ENCODE results near the gene TMEM129.

The TMEM129 gene

GRCh38 chr4:1751155-1751918 is 30.2 kb upstream of the TMEM129 start:
- ATAC-seq, result no peak
- H3K9me3 Mint-ChIP-seq, result no peaks in the 10 kb centered on the region
- peaks cover 7% of the 10 kb centered on the region for H3K4me1 Mint-ChIP-seq
- H3K36me3 Mint-ChIP-seq, result no peaks in the 10 kb centered on the region
- no peak overlapping the region for H3K27ac Mint-ChIP-seq
- H3K27me3 Mint-ChIP-seq, result peaks cover 16% of the 10 kb centered on the region
- H3K4me3 Mint-ChIP-seq, result no peak overlapping the region

- H3K9me3 Mint-ChIP-seq, result no peaks in the 10 kb centered on the region
- H3K36me3 Mint-ChIP-seq, result no peaks in the 10 kb centered on the region
- H3K4me3 Mint-ChIP-seq, result no peak overlapping the region
- ATAC-seq, result no peak
- H3K27me3 Mint-ChIP-seq, result peaks cover 16% of the 10 kb centered on the region
- peaks cover 7% of the 10 kb centered on the region for H3K4me1 Mint-ChIP-seq
- H3K27ac Mint-ChIP-seq, result no peak overlapping the region
Measured at GRCh38 chr4:1750381-1751154, 29.4 kb upstream of the TMEM129 start.

- peaks cover 4% of the 10 kb centered on the region for H3K36me3 Mint-ChIP-seq
- H3K9me3 Mint-ChIP-seq, result no peaks in the 10 kb centered on the region
- H3K4me3 Mint-ChIP-seq, result no peak overlapping the region
- peaks cover 7% of the 10 kb centered on the region for H3K4me1 Mint-ChIP-seq
- no peak for ATAC-seq
- H3K27ac Mint-ChIP-seq, result no peak overlapping the region
- H3K27me3 Mint-ChIP-seq, result peaks cover 16% of the 10 kb centered on the region
Measured at GRCh38 chr4:1749826-1750225, 28.7 kb upstream of the TMEM129 start.

DNA sequence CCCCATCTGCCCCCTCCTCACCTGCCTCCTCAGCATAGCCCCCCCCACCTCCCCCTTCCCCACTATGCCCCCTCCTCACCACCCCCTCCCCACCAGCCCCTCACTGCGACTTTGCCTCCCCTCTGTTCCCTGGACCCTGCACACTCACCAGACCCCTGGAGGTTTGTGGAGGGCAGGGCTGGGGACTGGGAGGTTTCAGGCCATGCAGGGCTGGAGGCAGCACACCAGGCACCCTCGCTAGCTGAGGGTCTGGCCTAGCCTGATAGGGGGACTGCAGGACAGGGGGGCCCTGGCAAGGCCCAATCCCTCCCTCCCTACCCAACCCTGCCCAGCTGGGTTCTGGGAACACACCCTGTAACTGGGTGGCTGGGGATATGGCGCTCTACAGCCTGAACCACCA is 28.2 kb upstream of the TMEM129 start:
- H3K9me3 Mint-ChIP-seq, result no peaks in the 10 kb centered on the region
- H3K4me3 Mint-ChIP-seq, result no peak overlapping the region
- H3K4me1 Mint-ChIP-seq, result peaks cover 3% of the 10 kb centered on the region
- no peak overlapping the region for H3K27ac Mint-ChIP-seq
- H3K36me3 Mint-ChIP-seq, result peaks cover 8% of the 10 kb centered on the region
- peaks cover 16% of the 10 kb centered on the region for H3K27me3 Mint-ChIP-seq
- ATAC-seq, result no peak

DNA sequence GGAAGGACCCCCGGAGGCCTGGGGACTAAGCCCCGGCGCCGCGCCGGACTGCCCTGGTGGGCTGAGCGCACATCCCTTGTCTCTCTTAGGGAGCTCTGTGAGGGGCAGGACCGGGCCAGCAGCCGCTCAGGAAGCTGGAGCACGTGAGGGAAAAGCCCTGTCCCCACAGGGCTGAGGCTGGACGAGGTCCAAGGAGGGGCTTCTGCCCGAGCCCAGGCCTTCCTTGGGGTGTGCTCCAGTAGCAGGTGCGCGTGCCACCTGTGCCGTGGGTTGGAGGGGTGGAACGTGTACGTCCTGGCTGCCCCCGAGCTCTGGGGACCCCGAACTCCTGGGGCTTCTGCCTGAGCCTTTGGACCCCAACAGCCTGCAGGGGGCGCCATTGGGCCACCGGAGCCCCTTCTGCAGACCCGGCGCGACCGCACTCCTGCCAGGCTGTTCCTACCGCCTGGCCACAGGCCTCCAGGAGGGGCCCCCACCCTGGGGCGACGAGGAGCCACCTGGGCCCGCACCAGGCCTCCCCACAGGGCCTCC is 27.4 kb upstream of the TMEM129 start:
- Mint-ChIP-seq H3K27ac (no peak overlapping the region), H3K4me1 (no peaks in the 10 kb centered on the region), H3K27me3 (peaks cover 16% of the 10 kb centered on the region), H3K36me3 (peaks cover 17% of the 10 kb centered on the region), H3K9me3 (no peaks in the 10 kb centered on the region), H3K4me3 (no peak overlapping the region)
- peak; percentile 48 for ATAC-seq

DNA sequence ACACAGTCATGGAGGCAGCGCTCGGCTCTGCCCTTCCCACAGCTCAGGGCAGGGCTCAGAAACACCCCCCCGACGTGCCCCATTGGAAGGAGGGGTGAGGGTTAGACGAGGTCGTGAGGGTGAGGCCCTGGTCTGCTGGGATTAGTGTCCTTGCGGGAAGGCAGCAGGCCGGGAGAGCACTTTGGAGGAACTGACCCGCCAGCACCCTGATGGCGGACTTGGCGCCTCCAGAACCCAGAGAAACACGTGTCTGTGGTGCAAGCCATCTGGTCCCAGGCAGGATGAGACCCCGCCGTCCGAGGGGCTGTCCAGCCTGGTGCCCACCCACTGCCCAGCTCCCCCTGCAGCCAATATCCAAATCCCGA is 26.5 kb upstream of the TMEM129 start:
- Mint-ChIP-seq H3K36me3 (peaks cover 21% of the 10 kb centered on the region), H3K27me3 (peaks cover 16% of the 10 kb centered on the region), H3K9me3 (no peaks in the 10 kb centered on the region), H3K27ac (no peak overlapping the region), H3K4me3 (no peak overlapping the region), H3K4me1 (no peaks in the 10 kb centered on the region)
- ATAC-seq, result no peak

GRCh38 chr4:1746919-1747602 is 25.9 kb upstream of the TMEM129 start:
- Mint-ChIP-seq H3K4me1 (no peaks in the 10 kb centered on the region), H3K27me3 (peaks cover 16% of the 10 kb centered on the region), H3K4me3 (no peak overlapping the region), H3K9me3 (no peaks in the 10 kb centered on the region), H3K36me3 (peaks cover 21% of the 10 kb centered on the region), H3K27ac (no peak overlapping the region)
- ATAC-seq, result no peak

- Mint-ChIP-seq H3K4me3 (no peak overlapping the region), H3K36me3 (peaks cover 21% of the 10 kb centered on the region), H3K4me1 (no peaks in the 10 kb centered on the region), H3K9me3 (no peaks in the 10 kb centered on the region), H3K27me3 (peaks cover 16% of the 10 kb centered on the region), H3K27ac (no peak overlapping the region)
- peak; percentile 78 for ATAC-seq
Measured at GRCh38 chr4:1746265-1746691, 25.2 kb upstream of the TMEM129 start.

DNA sequence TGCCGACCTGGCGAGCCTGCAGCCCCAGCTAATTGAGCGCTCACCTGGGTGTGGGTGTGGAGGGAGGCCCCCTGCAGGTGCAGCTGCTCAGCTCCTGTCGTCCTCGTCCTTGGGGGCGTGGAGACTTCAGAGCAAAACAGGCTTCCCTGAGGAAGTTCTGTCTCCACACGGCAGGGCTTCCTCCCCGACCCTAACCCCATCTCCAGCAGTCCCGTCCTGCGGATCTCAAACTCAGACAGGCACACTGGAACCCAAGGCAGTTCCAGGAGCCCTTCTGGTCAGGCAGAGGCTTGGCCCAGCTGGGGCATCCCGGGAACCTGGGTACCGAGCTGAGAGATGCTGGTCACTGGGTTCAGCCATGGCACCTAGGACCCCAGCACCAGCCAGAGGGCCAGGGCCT is 24.6 kb upstream of the TMEM129 start:
- Mint-ChIP-seq H3K4me3 (no peak overlapping the region), H3K27me3 (peaks cover 11% of the 10 kb centered on the region), H3K9me3 (no peaks in the 10 kb centered on the region), H3K4me1 (no peaks in the 10 kb centered on the region), H3K27ac (no peak overlapping the region), H3K36me3 (peaks cover 26% of the 10 kb centered on the region)
- no peak for ATAC-seq

GRCh38 chr4:1745165-1745564 is 24.0 kb upstream of the TMEM129 start:
- peaks cover 6% of the 10 kb centered on the region for H3K27me3 Mint-ChIP-seq
- no peak overlapping the region for H3K27ac Mint-ChIP-seq
- no peak overlapping the region for H3K4me3 Mint-ChIP-seq
- ATAC-seq, result no peak
- peaks cover 30% of the 10 kb centered on the region for H3K36me3 Mint-ChIP-seq
- H3K4me1 Mint-ChIP-seq, result no peaks in the 10 kb centered on the region
- no peaks in the 10 kb centered on the region for H3K9me3 Mint-ChIP-seq

GRCh38 chr4:1744552-1744951 is 23.4 kb upstream of the TMEM129 start:
- Mint-ChIP-seq H3K27ac (no peak overlapping the region), H3K36me3 (peaks cover 36% of the 10 kb centered on the region), H3K9me3 (no peaks in the 10 kb centered on the region), H3K4me1 (no peaks in the 10 kb centered on the region), H3K4me3 (no peak overlapping the region), H3K27me3 (no peaks in the 10 kb centered on the region)
- ATAC-seq, result no peak

GRCh38 chr4:1743975-1744374 is 22.9 kb upstream of the TMEM129 start:
- no peak overlapping the region for H3K4me3 Mint-ChIP-seq
- no peak overlapping the region for H3K27ac Mint-ChIP-seq

GRCh38 chr4:1743551-1743950 is 22.4 kb upstream of the TMEM129 start:
- Mint-ChIP-seq H3K27me3 (no peaks in the 10 kb centered on the region), H3K4me1 (no peaks in the 10 kb centered on the region), H3K27ac (no peak overlapping the region), H3K36me3 (peaks cover 46% of the 10 kb centered on the region), H3K4me3 (no peak overlapping the region), H3K9me3 (peaks cover 3% of the 10 kb centered on the region)
- ATAC-seq, result no peak

More at GRCh38 chr4:1743975-1744374, 22.9 kb upstream of the TMEM129 start:
- Mint-ChIP-seq H3K4me1 (no peaks in the 10 kb centered on the region), H3K27me3 (no peaks in the 10 kb centered on the region), H3K36me3 (peaks cover 41% of the 10 kb centered on the region), H3K9me3 (no peaks in the 10 kb centered on the region)
- no peak for ATAC-seq

DNA sequence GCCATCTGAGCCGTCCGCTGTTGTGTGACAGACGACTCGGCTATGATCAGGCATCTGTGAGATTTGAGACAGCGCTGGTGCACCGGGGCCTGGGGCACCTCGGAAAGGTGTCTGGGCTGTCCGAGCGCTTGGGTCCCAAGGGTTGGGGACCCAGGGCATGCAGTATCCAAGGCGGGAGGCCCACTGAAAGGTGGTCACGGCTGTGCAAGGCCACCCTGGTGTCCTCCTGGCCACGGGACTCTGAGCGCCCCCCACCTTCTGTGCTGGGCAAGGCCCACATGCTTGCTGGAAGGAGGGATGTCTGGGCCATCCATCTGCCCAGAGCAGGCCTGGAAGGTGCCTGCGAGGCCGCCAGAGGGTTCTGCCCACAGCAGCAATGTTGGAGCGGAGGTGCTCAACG is 20.1 kb upstream of the TMEM129 start:
- Mint-ChIP-seq H3K36me3 (peaks cover 68% of the 10 kb centered on the region), H3K27me3 (no peaks in the 10 kb centered on the region), H3K27ac (no peak overlapping the region), H3K4me3 (no peak overlapping the region), H3K9me3 (peaks cover 3% of the 10 kb centered on the region), H3K4me1 (no peaks in the 10 kb centered on the region)
- no peak for ATAC-seq

DNA sequence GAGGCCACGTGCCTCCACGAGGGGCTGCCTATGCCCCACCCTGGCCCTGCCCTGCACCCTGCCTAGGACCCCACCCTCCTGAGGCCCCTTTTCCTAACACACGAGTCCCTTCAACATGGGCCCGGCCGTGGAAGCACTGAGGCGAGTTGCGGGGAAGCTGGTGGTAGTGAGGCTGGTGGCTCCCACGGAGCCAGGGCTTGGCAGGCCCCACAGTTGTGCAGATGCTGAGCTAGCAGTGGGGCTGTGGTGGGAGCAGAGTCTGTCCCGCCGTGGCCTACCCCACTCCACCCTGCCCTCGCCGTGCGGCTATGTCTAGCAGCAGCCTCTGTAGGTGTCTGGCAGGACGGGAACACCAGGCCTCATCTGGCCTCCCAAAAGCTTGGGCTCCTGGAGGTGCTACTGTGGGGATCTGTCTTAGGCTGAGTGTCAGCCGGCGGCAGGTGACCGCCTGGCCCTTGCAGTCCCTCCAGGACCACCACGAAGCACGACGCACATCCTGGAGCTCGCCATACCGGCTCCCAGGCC is 19.0 kb upstream of the TMEM129 start:
- Mint-ChIP-seq H3K27ac (no peak overlapping the region), H3K9me3 (peaks cover 3% of the 10 kb centered on the region), H3K36me3 (peaks cover 76% of the 10 kb centered on the region), H3K4me3 (no peak overlapping the region), H3K27me3 (no peaks in the 10 kb centered on the region), H3K4me1 (no peaks in the 10 kb centered on the region)
- no peak for ATAC-seq

Data from stimulated activated memory B cell treated with anti-CD40 and anti-IgM and Interleukin-4, amounts not matched to agents 10 μg/mL and 1 μg/mL and 100 μg/mL, for 72 hours (primary cell).